SK-N-SH (cell line): ENCODE data around the gene DSCAM.

Experiments
- JUND ChIP-seq: IDR thresholded peaks from 2 replicates; pipeline ENCODE4 v1.4.0; 2012
- MAX ChIP-seq: IDR thresholded peaks from 2 replicates; pipeline ENCODE4 v1.4.0; 2012; ENCODE audit warnings: low read depth
- MXI1 ChIP-seq: IDR thresholded peaks from 2 replicates; pipeline ENCODE4 v1.6.1; 2012; ENCODE audit warnings: mild to moderate bottlenecking, low read depth, low read length, improper control_type of control experiment
- POLR2AphosphoS5 ChIP-seq: IDR thresholded peaks from 2 replicates; pipeline ENCODE4 v1.6.1; 2012; ENCODE audit warnings: low read depth, low read length
- RAD21 ChIP-seq: IDR thresholded peaks from 2 replicates; pipeline ENCODE4 v1.6.1; 2012; ENCODE audit warnings: mild to moderate bottlenecking, low read length
- RCOR1 ChIP-seq: fragments of 150-350 bp; IDR thresholded peaks from 2 replicates; pipeline ENCODE4 v1.6.1; 2017; ENCODE audit warnings: antibody characterized with exemption, low read length
- REST ChIP-seq: IDR thresholded peaks from 2 replicates; pipeline ENCODE4 v1.6.1; 2012; ENCODE audit warnings: mild to moderate bottlenecking, low read depth, low read length, moderate library complexity
- RFX5 ChIP-seq: IDR thresholded peaks from 2 replicates; pipeline ENCODE4 v1.6.1; 2012; ENCODE audit warnings: mild to moderate bottlenecking, improper control_type of control experiment, low read length
- TF ChIP-seq, protein P1 (sequence below): fragments of 200-600 bp; sonication (generic); IDR thresholded peaks from 2 replicates; pipeline ENCODE4 v1.6.1; 2017; ENCODE audit warnings: antibody characterized with exemption, mild to moderate bottlenecking, moderate library complexity
- TF ChIP-seq, protein P2 (sequence below): IDR thresholded peaks from 2 replicates; pipeline ENCODE4; 2012

- TF ChIP-seq, protein P1, sequence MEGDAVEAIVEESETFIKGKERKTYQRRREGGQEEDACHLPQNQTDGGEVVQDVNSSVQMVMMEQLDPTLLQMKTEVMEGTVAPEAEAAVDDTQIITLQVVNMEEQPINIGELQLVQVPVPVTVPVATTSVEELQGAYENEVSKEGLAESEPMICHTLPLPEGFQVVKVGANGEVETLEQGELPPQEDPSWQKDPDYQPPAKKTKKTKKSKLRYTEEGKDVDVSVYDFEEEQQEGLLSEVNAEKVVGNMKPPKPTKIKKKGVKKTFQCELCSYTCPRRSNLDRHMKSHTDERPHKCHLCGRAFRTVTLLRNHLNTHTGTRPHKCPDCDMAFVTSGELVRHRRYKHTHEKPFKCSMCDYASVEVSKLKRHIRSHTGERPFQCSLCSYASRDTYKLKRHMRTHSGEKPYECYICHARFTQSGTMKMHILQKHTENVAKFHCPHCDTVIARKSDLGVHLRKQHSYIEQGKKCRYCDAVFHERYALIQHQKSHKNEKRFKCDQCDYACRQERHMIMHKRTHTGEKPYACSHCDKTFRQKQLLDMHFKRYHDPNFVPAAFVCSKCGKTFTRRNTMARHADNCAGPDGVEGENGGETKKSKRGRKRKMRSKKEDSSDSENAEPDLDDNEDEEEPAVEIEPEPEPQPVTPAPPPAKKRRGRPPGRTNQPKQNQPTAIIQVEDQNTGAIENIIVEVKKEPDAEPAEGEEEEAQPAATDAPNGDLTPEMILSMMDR, result no peak
- no peak for TF ChIP-seq RAD21
- no peak for TF ChIP-seq MAX
- TF ChIP-seq, protein P2, sequence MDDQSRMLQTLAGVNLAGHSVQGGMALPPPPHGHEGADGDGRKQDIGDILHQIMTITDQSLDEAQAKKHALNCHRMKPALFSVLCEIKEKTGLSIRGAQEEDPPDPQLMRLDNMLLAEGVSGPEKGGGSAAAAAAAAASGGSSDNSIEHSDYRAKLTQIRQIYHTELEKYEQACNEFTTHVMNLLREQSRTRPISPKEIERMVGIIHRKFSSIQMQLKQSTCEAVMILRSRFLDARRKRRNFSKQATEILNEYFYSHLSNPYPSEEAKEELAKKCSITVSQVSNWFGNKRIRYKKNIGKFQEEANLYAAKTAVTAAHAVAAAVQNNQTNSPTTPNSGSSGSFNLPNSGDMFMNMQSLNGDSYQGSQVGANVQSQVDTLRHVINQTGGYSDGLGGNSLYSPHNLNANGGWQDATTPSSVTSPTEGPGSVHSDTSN, result no peak
- TF ChIP-seq MXI1, result no peak
- no peak for TF ChIP-seq RCOR1
- TF ChIP-seq JUND, result no peak
- TF ChIP-seq POLR2AphosphoS5, result no peak
- TF ChIP-seq RFX5, result no peak
- no peak for TF ChIP-seq REST
These were observed 300.3 kb downstream of the DSCAM start for GRCh38 chr21:40546647-40547046.
